GM18861 (cell line): ENCODE measurements around the gene PRSS36.
"Not testable (repeated sequence)": the region's sequence is repeated elsewhere in the genome, so short reads cannot be mapped to it uniquely, and the experiment has no call there.

Source experiments
- ATAC-seq: cut with Tn5 transposase; IDR thresholded peaks from one replicate; pipeline ENCODE4 v1.9.1; 2021; ENCODE audit not compliant: unreplicated experiment

PRSS36 gene

GRCh38 chr16:31106509-31107464, 43.1 kb downstream of the PRSS36 start:
- ATAC-seq = no peak

DNA sequence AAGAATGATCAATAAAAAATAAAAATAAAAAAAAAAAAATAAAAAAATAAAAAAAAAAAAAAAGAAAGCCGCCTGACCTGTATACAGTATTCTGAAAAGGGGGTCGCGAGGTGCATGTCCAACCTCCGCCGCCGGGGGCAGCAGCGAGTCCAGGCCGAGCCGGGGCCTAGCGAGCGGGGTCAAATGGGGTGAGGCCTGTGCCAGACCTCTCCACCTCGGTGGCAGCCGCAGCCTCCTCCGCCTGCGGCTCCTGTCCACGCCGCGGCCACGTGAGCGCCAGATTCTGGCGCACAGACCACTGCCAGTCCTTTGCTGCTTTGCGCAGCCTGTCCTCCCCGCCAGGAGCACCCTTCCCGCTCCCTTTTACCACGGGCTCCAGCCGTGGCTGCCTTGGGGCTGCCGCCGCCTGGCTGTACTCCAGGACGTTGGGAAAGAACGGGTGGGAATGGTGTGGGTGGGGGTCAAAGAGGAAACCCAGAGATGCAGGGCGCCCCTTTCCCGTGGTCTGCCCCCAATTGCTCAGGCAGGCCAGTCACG, 44.1 kb downstream of the PRSS36 start:
- peak; percentile 45 for ATAC-seq

DNA sequence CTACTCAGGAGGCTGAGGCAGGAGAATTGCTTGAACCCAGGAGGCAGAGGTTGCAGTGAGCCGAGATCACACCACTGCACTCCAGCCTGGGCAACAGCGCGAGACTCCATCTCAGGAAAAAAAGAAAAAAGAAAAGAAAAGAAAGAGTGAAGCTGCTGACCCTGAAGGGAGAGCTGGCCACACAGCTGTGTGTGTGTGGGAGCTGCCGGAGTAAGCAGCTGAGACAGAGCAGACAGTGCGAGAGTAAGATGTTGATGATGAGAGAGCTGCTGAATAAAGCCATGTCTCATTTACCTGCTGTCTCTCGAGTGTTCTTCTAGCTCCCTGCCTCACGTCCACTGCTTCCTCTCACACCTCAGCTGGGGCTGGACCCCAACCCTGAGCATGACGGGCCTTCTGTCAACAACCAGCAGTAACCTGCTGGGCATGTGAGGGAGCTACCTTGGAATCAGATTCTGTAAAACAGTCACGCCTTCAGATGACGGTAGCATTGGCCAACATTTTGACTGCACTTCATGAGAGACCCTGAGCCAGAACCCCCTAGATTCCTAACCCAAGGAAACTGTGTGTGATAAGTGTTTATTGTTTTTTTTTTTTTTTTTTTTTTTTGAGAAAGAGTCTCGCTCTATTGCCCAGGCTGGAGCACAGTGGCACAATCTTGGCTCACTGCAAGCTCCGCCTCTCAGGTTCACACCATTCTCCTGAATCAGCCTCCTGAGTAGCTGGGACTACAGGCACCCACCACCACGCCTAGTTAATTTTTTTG, 48.8 kb downstream of the PRSS36 start:
- ATAC-seq = not testable (repeated sequence)

DNA sequence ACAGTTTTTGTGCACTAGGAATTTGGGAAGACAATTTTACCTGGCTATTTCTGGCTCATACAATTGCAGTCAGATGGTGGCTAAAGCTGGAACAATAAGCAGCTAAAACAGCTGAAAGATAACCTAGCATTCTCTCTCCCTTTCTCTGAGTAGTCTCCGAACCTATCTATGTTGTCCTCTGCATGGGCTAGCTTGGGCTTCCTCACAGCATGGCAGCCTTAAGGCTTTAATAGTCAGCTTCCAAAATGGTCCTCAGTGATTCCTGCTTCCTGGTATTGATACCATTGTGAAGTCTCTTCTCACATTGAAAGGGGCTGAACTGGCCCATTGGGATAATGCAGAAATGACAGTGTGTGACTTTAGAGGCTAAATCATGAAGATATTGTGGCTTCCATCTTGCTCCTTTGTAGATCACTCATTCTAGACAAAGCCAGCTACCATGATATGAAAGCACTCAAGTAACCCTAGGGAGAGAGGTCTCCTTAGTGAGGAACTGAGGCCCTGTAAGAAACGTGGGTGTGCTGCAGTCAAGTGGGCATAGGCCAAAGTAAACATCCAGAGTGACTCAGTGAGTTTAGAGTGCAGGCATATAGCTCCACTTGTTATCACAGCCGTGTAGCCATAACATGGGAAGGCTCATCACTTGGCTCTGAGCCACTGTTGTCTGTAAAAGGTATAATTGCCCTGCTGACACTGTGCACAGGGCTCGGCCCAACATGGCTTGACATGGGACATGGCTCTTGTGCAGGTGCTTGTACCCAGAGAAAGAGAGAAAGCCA, 49.8 kb downstream of the PRSS36 start:
- no peak for ATAC-seq

DNA sequence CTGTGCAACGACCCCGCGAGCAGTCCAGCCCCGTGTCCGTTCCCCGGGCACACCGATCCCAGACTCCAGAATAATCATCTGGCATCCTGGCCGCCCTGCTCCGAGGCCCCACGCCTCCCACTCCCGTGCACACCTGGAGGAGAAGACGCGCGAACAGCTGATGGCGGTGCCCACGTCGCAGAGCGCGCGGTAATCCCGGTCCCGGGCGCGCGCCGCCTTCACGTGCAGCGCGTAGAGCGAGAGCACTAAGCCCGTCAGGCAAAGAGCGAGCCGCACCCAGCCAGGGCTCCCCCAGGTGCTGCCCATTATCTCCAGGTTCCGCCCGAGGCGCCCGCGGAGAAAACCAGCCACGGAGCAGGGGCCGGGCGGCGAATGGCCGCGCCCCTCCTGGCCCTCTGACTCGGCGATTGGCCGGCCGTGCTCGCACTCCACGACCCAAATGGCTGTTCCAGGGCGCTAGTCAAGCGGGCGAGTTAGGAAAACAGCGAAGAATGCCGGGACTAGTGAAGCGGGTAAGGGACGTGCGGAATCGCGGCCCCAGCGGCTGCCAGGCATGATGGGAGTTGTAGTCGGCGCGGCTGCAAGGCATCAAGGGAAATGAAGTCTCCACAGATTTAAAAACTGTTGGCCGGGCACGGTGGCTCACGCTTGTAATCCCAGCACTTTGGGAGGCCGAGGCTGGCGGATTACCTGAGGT, 55.3 kb downstream of the PRSS36 start, which contains the start of gene VKORC1:
Gene VKORC1, minus strand, starts transcription at position 374 of the 697 bp plus-strand sequence. Its CDS starts 68 bp downstream, at position 306.
- ATAC-seq = peak; percentile 71

DNA sequence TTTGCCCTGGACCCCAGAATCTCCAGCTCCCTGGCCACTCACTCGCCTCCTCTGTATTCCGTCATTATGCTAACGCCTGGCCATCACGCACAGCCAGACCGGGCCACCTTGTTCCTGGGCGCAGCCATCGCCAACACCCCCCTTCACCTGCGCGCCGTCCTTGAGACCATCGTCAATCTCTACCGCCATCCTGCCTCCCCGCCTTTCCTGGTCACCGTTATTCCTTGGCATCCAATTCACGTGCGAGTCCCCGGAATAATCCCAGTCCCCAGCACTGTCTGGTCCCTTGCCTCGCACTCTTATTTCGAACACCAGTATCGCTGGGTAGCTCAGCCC, 55.8 kb downstream of the PRSS36 start:
- ATAC-seq = no peak

DNA sequence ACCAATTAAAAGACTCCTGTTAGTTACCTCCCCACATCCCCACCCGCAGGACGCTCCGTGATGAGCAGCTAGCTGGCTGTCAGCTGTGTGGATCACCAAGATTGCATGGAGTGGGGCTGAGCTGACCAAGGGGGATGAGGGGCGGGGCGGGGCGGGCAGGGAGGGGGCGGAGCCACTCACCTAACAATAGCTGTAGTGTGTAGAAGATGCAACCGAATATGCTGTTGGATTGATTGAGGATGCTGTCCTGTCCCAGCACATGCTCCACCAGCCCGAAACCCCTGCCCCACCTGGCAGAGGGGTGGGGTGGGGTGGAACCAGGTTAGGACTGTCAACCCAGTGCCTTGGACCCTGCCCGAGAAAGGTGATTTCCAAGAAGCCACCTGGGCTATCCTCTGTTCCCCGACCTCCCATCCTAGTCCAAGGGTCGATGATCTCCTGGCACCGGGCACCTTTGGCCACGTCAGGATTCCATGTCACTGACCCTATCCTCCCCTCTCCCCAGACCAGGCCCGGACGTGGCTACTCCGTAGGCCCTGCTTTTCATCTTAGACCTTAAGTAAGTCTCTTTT, 56.6 kb downstream of the PRSS36 start:
- ATAC-seq = no peak

GRCh38 chr16:31092330-31092729, 57.5 kb downstream of the PRSS36 start:
- no peak for ATAC-seq

- no peak for ATAC-seq
Measured at GRCh38 chr16:31090540-31090939, 59.3 kb downstream of the PRSS36 start.

DNA sequence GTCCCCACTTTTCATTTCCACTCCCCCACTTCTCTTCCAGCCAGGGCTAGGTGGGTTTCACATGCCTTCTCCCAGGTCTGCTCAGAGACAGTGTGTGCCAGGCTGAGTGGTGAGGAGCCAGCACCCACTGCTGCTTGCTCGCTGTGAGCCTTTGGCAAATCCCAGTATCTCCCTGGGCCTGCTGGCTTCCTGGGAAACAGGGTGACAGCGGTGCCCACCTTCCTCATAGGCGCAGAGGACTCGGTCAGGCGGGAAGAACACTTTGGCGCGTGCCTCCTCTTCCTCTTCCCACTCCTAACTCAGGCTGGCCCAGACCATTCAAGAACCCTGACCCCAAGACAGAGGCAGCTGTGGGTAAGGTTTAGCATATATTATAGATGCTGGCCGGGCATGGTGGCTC, 60.7 kb downstream of the PRSS36 start:
- ATAC-seq = no peak
